Measurements from ENCODE around the gene MICAL3. TPM values are rescaled to one million over a fixed set of nuclear protein-coding genes. Genes with fewer than 3 reads are reported as not detected.

The MICAL3 gene
- total and polyA plus RNA-seq, 9 donors: 21.9 to 50.1 (median 32.2) TPM

- DNase-seq: no peak
- WGBS (ENCODE audit: insufficient coverage): 87% methylated on average over 8 of the region's 13 CpGs
- H3K27ac ChIP-seq (ENCODE audit: low read length): no peak overlapping the region
Observed at GRCh38 chr22:17753401-17753989, 270.9 kb downstream of the MICAL3 start.

GRCh38 chr22:17751596-17751995, 272.8 kb downstream of the MICAL3 start:
- no peaks in the 10 kb centered on the region for H3K27me3 ChIP-seq (ENCODE audit: control insufficient read depth, insufficient read depth, low read length)
- no peaks in the 10 kb centered on the region for H3K9me3 ChIP-seq (replicated peaks; ENCODE audit: control insufficient read depth, low read depth, low read length)
- no peak overlapping the region for H3K4me3 ChIP-seq (ENCODE audit: low read length)
- no peak overlapping the region for H3K27ac ChIP-seq (ENCODE audit: low read length)
- no peaks in the 10 kb centered on the region for H3K36me3 ChIP-seq (ENCODE audit: control insufficient read depth, insufficient read depth, low read length)
- no peaks in the 10 kb centered on the region for H3K4me1 ChIP-seq (ENCODE audit: control insufficient read depth, insufficient read depth, low read length)
- WGBS (ENCODE audit: insufficient coverage): 96% methylated on average over 2 of the region's 6 CpGs
- no peak for DNase-seq

More at GRCh38 chr22:17753401-17753989, 270.9 kb downstream of the MICAL3 start:
- Histone ChIP-seq H3K36me3 (ENCODE audit: control insufficient read depth, insufficient read depth, low read length) (no peaks in the 10 kb centered on the region), H3K4me3 (ENCODE audit: low read length) (no peak overlapping the region), H3K9me3 (replicated peaks; ENCODE audit: control insufficient read depth, low read depth, low read length) (no peaks in the 10 kb centered on the region), H3K4me1 (ENCODE audit: control insufficient read depth, insufficient read depth, low read length) (no peaks in the 10 kb centered on the region), H3K27me3 (ENCODE audit: control insufficient read depth, insufficient read depth, low read length) (no peaks in the 10 kb centered on the region)

GRCh38 chr22:17749605-17750395, 274.6 kb downstream of the MICAL3 start:
- no peak overlapping the region for H3K27ac ChIP-seq (ENCODE audit: low read length)
- no peak for DNase-seq
- WGBS (ENCODE audit: insufficient coverage): 81% methylated on average over 26 of the region's 35 CpGs
- H3K9me3 ChIP-seq (replicated peaks; ENCODE audit: control insufficient read depth, low read depth, low read length): no peaks in the 10 kb centered on the region
- H3K36me3 ChIP-seq (ENCODE audit: control insufficient read depth, insufficient read depth, low read length): no peaks in the 10 kb centered on the region
- no peaks in the 10 kb centered on the region for H3K27me3 ChIP-seq (ENCODE audit: control insufficient read depth, insufficient read depth, low read length)
- no peak overlapping the region for H3K4me3 ChIP-seq (ENCODE audit: low read length)
- no peaks in the 10 kb centered on the region for H3K4me1 ChIP-seq (ENCODE audit: control insufficient read depth, insufficient read depth, low read length)

- DNase-seq: no peak
- 62% methylated on average over 26 of the region's 40 CpGs for WGBS (ENCODE audit: insufficient coverage)
- Histone ChIP-seq H3K27ac (ENCODE audit: low read length) (no peak overlapping the region), H3K4me3 (ENCODE audit: low read length) (no peak overlapping the region), H3K4me1 (ENCODE audit: control insufficient read depth, insufficient read depth, low read length) (peaks cover 10% of the 10 kb centered on the region), H3K36me3 (ENCODE audit: control insufficient read depth, insufficient read depth, low read length) (no peaks in the 10 kb centered on the region), H3K27me3 (ENCODE audit: control insufficient read depth, insufficient read depth, low read length) (no peaks in the 10 kb centered on the region), H3K9me3 (replicated peaks; ENCODE audit: control insufficient read depth, low read depth, low read length) (no peaks in the 10 kb centered on the region)
Observed at GRCh38 chr22:17748555-17749353, 275.6 kb downstream of the MICAL3 start.

- H3K36me3 ChIP-seq (ENCODE audit: control insufficient read depth, insufficient read depth, low read length): peaks cover 5% of the 10 kb centered on the region
- no peaks in the 10 kb centered on the region for H3K9me3 ChIP-seq (replicated peaks; ENCODE audit: control insufficient read depth, low read depth, low read length)
- no peaks in the 10 kb centered on the region for H3K27me3 ChIP-seq (ENCODE audit: control insufficient read depth, insufficient read depth, low read length)
- H3K4me3 ChIP-seq (ENCODE audit: low read length): no peak overlapping the region
- whole genome bisulfite sequencing (ENCODE audit: insufficient coverage): 94% methylated on average over 10 of the region's 10 CpGs
- H3K4me1 ChIP-seq (ENCODE audit: control insufficient read depth, insufficient read depth, low read length): peaks cover 18% of the 10 kb centered on the region
- no peak for DNase-seq
- no peak overlapping the region for H3K27ac ChIP-seq (ENCODE audit: low read length)
Observed at GRCh38 chr22:17746916-17747315, 277.4 kb downstream of the MICAL3 start.

GRCh38 chr22:17744430-17744829, 279.9 kb downstream of the MICAL3 start:
- no peak overlapping the region for H3K27ac ChIP-seq (ENCODE audit: low read length)
- no peaks in the 10 kb centered on the region for H3K27me3 ChIP-seq (ENCODE audit: control insufficient read depth, insufficient read depth, low read length)
- H3K4me1 ChIP-seq (ENCODE audit: control insufficient read depth, insufficient read depth, low read length): peaks cover 18% of the 10 kb centered on the region
- 84% methylated on average over 7 of the region's 7 CpGs for WGBS (ENCODE audit: insufficient coverage)
- peaks cover 5% of the 10 kb centered on the region for H3K36me3 ChIP-seq (ENCODE audit: control insufficient read depth, insufficient read depth, low read length)
- no peak for DNase-seq
- no peaks in the 10 kb centered on the region for H3K9me3 ChIP-seq (replicated peaks; ENCODE audit: control insufficient read depth, low read depth, low read length)
- no peak overlapping the region for H3K4me3 ChIP-seq (ENCODE audit: low read length)

GRCh38 chr22:17743661-17744411, 280.5 kb downstream of the MICAL3 start:
- Histone ChIP-seq H3K36me3 (ENCODE audit: control insufficient read depth, insufficient read depth, low read length) (peaks cover 6% of the 10 kb centered on the region), H3K4me3 (ENCODE audit: low read length) (no peak overlapping the region), H3K4me1 (ENCODE audit: control insufficient read depth, insufficient read depth, low read length) (peaks cover 18% of the 10 kb centered on the region), H3K27me3 (ENCODE audit: control insufficient read depth, insufficient read depth, low read length) (no peaks in the 10 kb centered on the region), H3K27ac (ENCODE audit: low read length) (no peak overlapping the region), H3K9me3 (replicated peaks; ENCODE audit: control insufficient read depth, low read depth, low read length) (no peaks in the 10 kb centered on the region)
- 50% methylated on average over 24 of the region's 25 CpGs for WGBS (ENCODE audit: insufficient coverage)
- DNase-seq: no peak

- Histone ChIP-seq H3K4me1 (ENCODE audit: control insufficient read depth, insufficient read depth, low read length) (peaks cover 18% of the 10 kb centered on the region), H3K4me3 (ENCODE audit: low read length) (no peak overlapping the region), H3K9me3 (replicated peaks; ENCODE audit: control insufficient read depth, low read depth, low read length) (no peaks in the 10 kb centered on the region), H3K27ac (ENCODE audit: low read length) (no peak overlapping the region), H3K27me3 (ENCODE audit: control insufficient read depth, insufficient read depth, low read length) (no peaks in the 10 kb centered on the region), H3K36me3 (ENCODE audit: control insufficient read depth, insufficient read depth, low read length) (peaks cover 19% of the 10 kb centered on the region)
- DNase-seq: peak; percentile 72
- 35% methylated on average over 5 of the region's 9 CpGs for WGBS (ENCODE audit: insufficient coverage)
Observed at GRCh38 chr22:17742527-17742902, 281.8 kb downstream of the MICAL3 start.

- no peak overlapping the region for H3K4me3 ChIP-seq (ENCODE audit: low read length)
Observed at GRCh38 chr22:17741866-17742526, 282.4 kb downstream of the MICAL3 start.

More at GRCh38 chr22:17741866-17742526, 282.4 kb downstream of the MICAL3 start:
- H3K9me3 ChIP-seq (replicated peaks; ENCODE audit: control insufficient read depth, low read depth, low read length): no peaks in the 10 kb centered on the region
- no peak overlapping the region for H3K27ac ChIP-seq (ENCODE audit: low read length)
- WGBS (ENCODE audit: insufficient coverage): 69% methylated on average over 15 of the region's 18 CpGs
- no peaks in the 10 kb centered on the region for H3K27me3 ChIP-seq (ENCODE audit: control insufficient read depth, insufficient read depth, low read length)
- no peak for DNase-seq
- peaks cover 18% of the 10 kb centered on the region for H3K4me1 ChIP-seq (ENCODE audit: control insufficient read depth, insufficient read depth, low read length)
- H3K36me3 ChIP-seq (ENCODE audit: control insufficient read depth, insufficient read depth, low read length): peaks cover 20% of the 10 kb centered on the region

Measured in muscle of leg (tissue), 11 donors.